WTC11 (cell line): ENCODE results near the gene WDR75.

Experiments
- ATF1 ChIP-seq: sonication (generic); formaldehyde crosslinking; IDR thresholded peaks from 2 replicates; pipeline ENCODE4 v1.8.1; 2023; ENCODE audit warnings: mild to moderate bottlenecking, moderate library complexity, missing genetic modification reagents
- CTCF ChIP-seq: fragments of 200-600 bp; IDR thresholded peaks from 2 replicates; pipeline ENCODE4 v1.8.0; 2022; ENCODE audit warnings: antibody characterized with exemption
- HMGXB4 ChIP-seq: sonication (generic); formaldehyde crosslinking; IDR thresholded peaks from 2 replicates; pipeline ENCODE4 v1.8.1; 2023; ENCODE audit warnings: mild to moderate bottlenecking, moderate library complexity, missing genetic modification reagents
- JUN ChIP-seq: sonication (generic); formaldehyde crosslinking; IDR thresholded peaks from 2 replicates; pipeline ENCODE4 v1.8.0; 2023; ENCODE audit warnings: mild to moderate bottlenecking, missing genetic modification reagents
- MXD4 ChIP-seq: fragments of 250-450 bp; sonication (Bioruptor Pico); IDR thresholded peaks from 2 replicates; pipeline ENCODE4 v1.8.0; 2021; ENCODE audit warnings: mild to moderate bottlenecking, moderate library complexity, borderline replicate concordance
- NFATC4 ChIP-seq: fragments of 250-450 bp; sonication (Bioruptor Pico); IDR thresholded peaks from 2 replicates; pipeline ENCODE4 v1.9.0; 2021; ENCODE audit warnings: mild to moderate bottlenecking
- SP1 ChIP-seq: sonication (generic); formaldehyde crosslinking; conservative IDR thresholded peaks from 2 replicates; pipeline ENCODE4 v1.8.1; 2022; ENCODE audit warnings: missing genetic modification reagents
- TCF7 ChIP-seq: sonication (generic); formaldehyde crosslinking; IDR thresholded peaks from 2 replicates; pipeline ENCODE4 v1.8.0; 2022; ENCODE audit warnings: mild to moderate bottlenecking, low read depth, missing genetic modification reagents, moderate library complexity
- TF ChIP-seq, protein P1 (sequence below): sonication (generic); formaldehyde crosslinking; IDR thresholded peaks from 2 replicates; pipeline ENCODE4 v1.8.0; 2022; ENCODE audit warnings: mild to moderate bottlenecking, missing genetic modification reagents

DNA sequence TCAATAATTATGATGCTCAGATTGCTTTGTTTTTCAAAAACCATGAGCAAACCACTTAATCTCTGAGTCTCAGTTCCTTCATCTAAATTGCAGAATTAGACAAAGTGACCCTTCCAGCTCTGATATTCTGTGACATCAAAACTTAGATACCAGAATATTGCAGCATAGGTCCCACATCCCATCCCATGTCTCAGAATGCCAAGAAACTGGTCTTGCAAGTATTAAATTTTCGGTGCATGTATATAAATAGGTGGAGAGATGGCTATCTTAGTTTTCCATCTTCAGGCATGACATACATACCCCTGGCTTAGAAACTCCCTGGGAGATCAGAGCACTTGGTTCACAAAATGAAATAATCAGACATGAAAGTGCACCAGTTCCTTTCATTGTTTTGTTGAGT lies 39.8 kb downstream of the WDR75 start:
- no peak for TF ChIP-seq NFATC4 (CRISPR knock-in tag)
- no peak for TF ChIP-seq CTCF
- TF ChIP-seq, protein P1, sequence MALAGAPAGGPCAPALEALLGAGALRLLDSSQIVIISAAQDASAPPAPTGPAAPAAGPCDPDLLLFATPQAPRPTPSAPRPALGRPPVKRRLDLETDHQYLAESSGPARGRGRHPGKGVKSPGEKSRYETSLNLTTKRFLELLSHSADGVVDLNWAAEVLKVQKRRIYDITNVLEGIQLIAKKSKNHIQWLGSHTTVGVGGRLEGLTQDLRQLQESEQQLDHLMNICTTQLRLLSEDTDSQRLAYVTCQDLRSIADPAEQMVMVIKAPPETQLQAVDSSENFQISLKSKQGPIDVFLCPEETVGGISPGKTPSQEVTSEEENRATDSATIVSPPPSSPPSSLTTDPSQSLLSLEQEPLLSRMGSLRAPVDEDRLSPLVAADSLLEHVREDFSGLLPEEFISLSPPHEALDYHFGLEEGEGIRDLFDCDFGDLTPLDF = no peak
- no peak for TF ChIP-seq SP1
- TF ChIP-seq JUN (CRISPR knock-in tag) = no peak
- no peak for TF ChIP-seq ATF1 (CRISPR knock-in tag)
- no peak for TF ChIP-seq TCF7 (CRISPR knock-in tag)
- no peak for TF ChIP-seq HMGXB4 (CRISPR knock-in tag)
- TF ChIP-seq MXD4 (CRISPR knock-in tag) = no peak
